DOHH2 (cell line): Measurements from ENCODE around the gene MYH11.

Experiments
- H3F3A ChIP-seq: fragments of 200-600 bp; sonication (generic), shearing (Covaris generic); 2 replicates; pipeline ENCODE4 v1.6.0; 2016; ENCODE audit warnings: antibody characterized with exemption, mild to moderate bottlenecking; ENCODE audit not compliant: control insufficient read depth, insufficient read depth
- H3K27ac ChIP-seq: fragments of 200-600 bp; sonication (generic); 2 replicates; pipeline ENCODE4 v1.5.1; 2014; ENCODE audit warnings: low read depth, mild to moderate bottlenecking, low read length, moderate library complexity
- H3K27me3 ChIP-seq: fragments of 200-600 bp; sonication (generic); 2 replicates; pipeline ENCODE4 v1.6.1; 2014; ENCODE audit warnings: mild to moderate bottlenecking, low read length, mixed read lengths; ENCODE audit not compliant: control insufficient read depth
- H3K36me3 ChIP-seq: fragments of 200-600 bp; sonication (generic); 2 replicates; pipeline ENCODE4 v1.6.1; 2014; ENCODE audit warnings: mild to moderate bottlenecking, low read length, moderate library complexity, mixed read lengths; ENCODE audit not compliant: control insufficient read depth
- H3K4me1 ChIP-seq: fragments of 200-600 bp; sonication (generic); 2 replicates; pipeline ENCODE4 v1.6.1; 2014; ENCODE audit warnings: mild to moderate bottlenecking, low read length, mixed read lengths; ENCODE audit not compliant: control insufficient read depth
- H3K4me2 ChIP-seq: fragments of 200-600 bp; sonication (generic); 2 replicates; pipeline ENCODE4 v1.6.0; 2014; ENCODE audit warnings: mild to moderate bottlenecking, low read length, moderate library complexity
- H3K4me3 ChIP-seq: fragments of 200-600 bp; sonication (generic); 2 replicates; pipeline ENCODE4 v1.5.1; 2014; ENCODE audit warnings: mild to moderate bottlenecking, low read length, mixed read lengths
- H3K79me2 ChIP-seq: fragments of 200-600 bp; sonication (generic); 2 replicates; pipeline ENCODE4 v1.6.1; 2014; ENCODE audit warnings: mild to moderate bottlenecking, low read length, mixed read lengths; ENCODE audit not compliant: control insufficient read depth
- H3K9me2 ChIP-seq: fragments of 200-600 bp; sonication (generic); replicated peaks from 2 replicates; pipeline ENCODE4 v1.6.1; 2014; ENCODE audit warnings: mild to moderate bottlenecking, low read length, mixed read lengths; ENCODE audit not compliant: control insufficient read depth
- H3K9me3 ChIP-seq: fragments of 200-600 bp; sonication (generic); 2 replicates; pipeline ENCODE4 v1.6.1; 2014; ENCODE audit warnings: antibody characterized with exemption, low read length, mixed read lengths; ENCODE audit not compliant: control insufficient read depth, insufficient read depth
- H4K20me1 ChIP-seq: fragments of 200-600 bp; sonication (generic); 2 replicates; pipeline ENCODE4 v1.6.0; 2014; ENCODE audit warnings: low read depth, mild to moderate bottlenecking, antibody characterized with exemption, low read length, moderate library complexity; ENCODE audit not compliant: control insufficient read depth, insufficient read depth
- EZH2phosphoT487 ChIP-seq: fragments of 200-600 bp; sonication (generic); IDR thresholded peaks from 2 replicates; pipeline ENCODE4 v1.6.1; 2017; ENCODE audit warnings: borderline replicate concordance, mild to moderate bottlenecking, antibody characterized with exemption, low read length, moderate library complexity, mixed read lengths
- TF ChIP-seq, protein P1 (sequence below): fragments of 200-600 bp; sonication (generic); IDR thresholded peaks from one replicate; pipeline ENCODE4 v1.5.1; 2014; ENCODE audit warnings: antibody characterized with exemption, mild to moderate bottlenecking, low read depth, low read length; ENCODE audit not compliant: poor library complexity, severe bottlenecking

MYH11 gene

GRCh38 chr16:15873301-15873700, 16.5 kb upstream of the MYH11 start:
- H3K9me2 ChIP-seq = no peaks in the 10 kb centered on the region
- no peak overlapping the region for H3K4me2 ChIP-seq
- H3K4me3 ChIP-seq = no peak overlapping the region
- no peaks in the 10 kb centered on the region for H3K27me3 ChIP-seq
- peaks cover 47% of the 10 kb centered on the region for H3K36me3 ChIP-seq
- no peaks in the 10 kb centered on the region for H3K4me1 ChIP-seq
- no peaks in the 10 kb centered on the region for H3K79me2 ChIP-seq
- TF ChIP-seq, protein P1, sequence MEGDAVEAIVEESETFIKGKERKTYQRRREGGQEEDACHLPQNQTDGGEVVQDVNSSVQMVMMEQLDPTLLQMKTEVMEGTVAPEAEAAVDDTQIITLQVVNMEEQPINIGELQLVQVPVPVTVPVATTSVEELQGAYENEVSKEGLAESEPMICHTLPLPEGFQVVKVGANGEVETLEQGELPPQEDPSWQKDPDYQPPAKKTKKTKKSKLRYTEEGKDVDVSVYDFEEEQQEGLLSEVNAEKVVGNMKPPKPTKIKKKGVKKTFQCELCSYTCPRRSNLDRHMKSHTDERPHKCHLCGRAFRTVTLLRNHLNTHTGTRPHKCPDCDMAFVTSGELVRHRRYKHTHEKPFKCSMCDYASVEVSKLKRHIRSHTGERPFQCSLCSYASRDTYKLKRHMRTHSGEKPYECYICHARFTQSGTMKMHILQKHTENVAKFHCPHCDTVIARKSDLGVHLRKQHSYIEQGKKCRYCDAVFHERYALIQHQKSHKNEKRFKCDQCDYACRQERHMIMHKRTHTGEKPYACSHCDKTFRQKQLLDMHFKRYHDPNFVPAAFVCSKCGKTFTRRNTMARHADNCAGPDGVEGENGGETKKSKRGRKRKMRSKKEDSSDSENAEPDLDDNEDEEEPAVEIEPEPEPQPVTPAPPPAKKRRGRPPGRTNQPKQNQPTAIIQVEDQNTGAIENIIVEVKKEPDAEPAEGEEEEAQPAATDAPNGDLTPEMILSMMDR = no peak
- no peak for TF ChIP-seq EZH2phosphoT487
- peaks cover 4% of the 10 kb centered on the region; the same call in 1 of the 2 replicates for H4K20me1 ChIP-seq
- no peaks in the 10 kb centered on the region for H3K9me3 ChIP-seq
- H3F3A ChIP-seq = no peaks in the 10 kb centered on the region
- H3K27ac ChIP-seq = no peak overlapping the region

DNA sequence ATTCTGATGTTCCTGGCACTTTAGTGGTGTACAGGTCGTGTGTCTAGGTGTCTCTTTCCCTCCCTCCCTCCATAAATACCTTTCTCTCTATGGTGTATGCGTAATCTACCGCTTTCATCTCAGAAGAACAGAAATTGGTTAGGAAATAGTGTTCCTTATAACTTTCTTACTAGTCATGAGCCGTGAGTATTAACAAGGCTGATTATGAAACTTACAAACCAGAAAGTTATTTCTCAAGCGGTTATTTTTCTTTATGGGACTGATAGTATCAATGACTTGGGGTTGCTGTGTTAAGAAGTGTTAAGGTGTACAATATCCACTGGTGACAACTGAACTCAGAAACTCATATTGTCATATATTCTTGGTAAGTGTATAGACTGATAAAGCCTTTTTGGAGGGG, 13.2 kb upstream of the MYH11 start:
- no peak for TF ChIP-seq EZH2phosphoT487
- TF ChIP-seq, protein P1 = no peak
- H3K9me2 ChIP-seq = no peaks in the 10 kb centered on the region
- H3K27me3 ChIP-seq = no peaks in the 10 kb centered on the region
- peaks cover 4% of the 10 kb centered on the region; the same call in 1 of the 2 replicates for H4K20me1 ChIP-seq
- no peaks in the 10 kb centered on the region for H3K79me2 ChIP-seq
- 0 out of 2 replicates have a peak, but pooled peaks cover 4% of the 10 kb centered on the region for H3F3A ChIP-seq
- no peak overlapping the region for H3K4me2 ChIP-seq
- no peaks in the 10 kb centered on the region for H3K4me1 ChIP-seq
- H3K4me3 ChIP-seq = no peak overlapping the region
- peaks cover 50% of the 10 kb centered on the region for H3K36me3 ChIP-seq
- no peak overlapping the region for H3K27ac ChIP-seq
- no peaks in the 10 kb centered on the region for H3K9me3 ChIP-seq

DNA sequence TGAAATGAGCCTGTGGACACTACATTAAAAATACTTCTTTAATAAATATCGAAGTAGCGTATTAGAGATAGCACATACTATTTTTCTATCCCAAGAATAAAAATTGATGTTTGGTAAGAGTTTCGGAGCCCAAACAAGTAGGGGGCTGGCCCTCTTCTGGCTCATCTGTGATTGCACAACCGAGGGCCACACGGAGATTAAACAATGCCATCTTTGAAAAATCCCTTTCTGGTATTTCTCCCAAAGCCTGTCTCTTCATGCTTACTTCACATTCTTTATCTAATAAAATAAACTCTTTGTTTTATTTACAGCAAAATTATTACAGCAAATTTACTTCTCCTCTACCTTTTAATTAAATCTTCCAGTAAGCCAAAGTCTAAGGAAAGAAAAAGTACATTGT, 9.6 kb upstream of the MYH11 start:
- H3K4me2 ChIP-seq = no peak overlapping the region
- no peak overlapping the region for H3K4me3 ChIP-seq
- TF ChIP-seq, protein P1 = no peak
- no peak for TF ChIP-seq EZH2phosphoT487
- no peak overlapping the region for H3K27ac ChIP-seq
- no peaks in the 10 kb centered on the region for H3K9me2 ChIP-seq
- no peaks in the 10 kb centered on the region for H3K9me3 ChIP-seq
- no peaks in the 10 kb centered on the region for H3K4me1 ChIP-seq
- H3K79me2 ChIP-seq = no peaks in the 10 kb centered on the region
- H3K27me3 ChIP-seq = no peaks in the 10 kb centered on the region
- H3F3A ChIP-seq = 0 out of 2 replicates have a peak, but pooled peaks cover 4% of the 10 kb centered on the region
- peaks cover 4% of the 10 kb centered on the region; the same call in 1 of the 2 replicates for H4K20me1 ChIP-seq
- H3K36me3 ChIP-seq = peaks cover 30% of the 10 kb centered on the region
